Fibroblast of the aortic adventitia (primary cell): Measurements from ENCODE around the gene LRRC40. TPM values are rescaled to one million over a fixed set of nuclear protein-coding genes. Genes with fewer than 3 reads are reported as not detected.

ENCODE experiments used
- DNase-seq: peaks from one replicate; pipeline ENCODE4 v3.0.0-alpha.2; 2010; ENCODE audit warnings: low read depth
- H3K4me3 ChIP-seq: 2 replicates; pipeline ENCODE4 v1.5.1; 2011; ENCODE audit warnings: low read depth, mild to moderate bottlenecking, control low read depth, low read length, moderate library complexity
- total RNA-seq: library from RNA; depleted of rRNA; stranded (reverse); fragments of >200 nt; gene quantifications from 2 replicates; pipeline ENCODE4 v1.2.3, GENCODE V29; 2012; ENCODE audit warnings: low replicate concordance
- TF ChIP-seq, protein P1 (sequence below): IDR thresholded peaks from 2 replicates; pipeline ENCODE4 v1.5.1; 2011; ENCODE audit warnings: mild to moderate bottlenecking, low read length, control low read depth, inconsistent platforms; ENCODE audit not compliant: insufficient read depth

The LRRC40 gene
- total RNA-seq, 1 donor, result 27.9 TPM

DNA sequence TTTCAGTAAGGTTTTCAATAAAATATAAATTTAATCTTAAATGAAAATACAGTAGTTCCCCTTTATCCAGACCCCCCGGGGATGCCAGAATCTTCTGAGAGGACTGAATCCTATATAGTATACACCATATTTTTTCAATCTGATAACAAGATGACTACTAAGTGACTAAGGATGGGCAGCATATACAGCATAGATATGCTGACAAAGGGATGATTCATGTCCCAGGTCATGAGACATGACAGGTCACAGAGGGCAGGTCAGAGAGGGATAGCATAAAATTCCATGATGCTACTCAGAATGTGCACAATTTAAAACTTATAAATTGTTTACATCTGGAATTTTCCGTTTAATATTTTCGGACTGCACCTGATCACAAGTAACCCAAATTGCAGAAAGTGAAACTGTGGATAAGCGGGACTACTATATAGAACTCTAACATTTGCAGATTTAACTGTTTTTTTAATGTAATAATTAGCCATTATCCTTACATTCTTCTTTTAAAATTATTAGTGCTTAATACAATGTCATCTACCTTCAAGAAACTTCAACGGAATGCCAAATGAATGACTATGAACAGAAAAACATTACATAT, 48.8 kb downstream of the LRRC40 start:
- no peak overlapping the region for H3K4me3 ChIP-seq
- no peak for DNase-seq
- TF ChIP-seq, protein P1, sequence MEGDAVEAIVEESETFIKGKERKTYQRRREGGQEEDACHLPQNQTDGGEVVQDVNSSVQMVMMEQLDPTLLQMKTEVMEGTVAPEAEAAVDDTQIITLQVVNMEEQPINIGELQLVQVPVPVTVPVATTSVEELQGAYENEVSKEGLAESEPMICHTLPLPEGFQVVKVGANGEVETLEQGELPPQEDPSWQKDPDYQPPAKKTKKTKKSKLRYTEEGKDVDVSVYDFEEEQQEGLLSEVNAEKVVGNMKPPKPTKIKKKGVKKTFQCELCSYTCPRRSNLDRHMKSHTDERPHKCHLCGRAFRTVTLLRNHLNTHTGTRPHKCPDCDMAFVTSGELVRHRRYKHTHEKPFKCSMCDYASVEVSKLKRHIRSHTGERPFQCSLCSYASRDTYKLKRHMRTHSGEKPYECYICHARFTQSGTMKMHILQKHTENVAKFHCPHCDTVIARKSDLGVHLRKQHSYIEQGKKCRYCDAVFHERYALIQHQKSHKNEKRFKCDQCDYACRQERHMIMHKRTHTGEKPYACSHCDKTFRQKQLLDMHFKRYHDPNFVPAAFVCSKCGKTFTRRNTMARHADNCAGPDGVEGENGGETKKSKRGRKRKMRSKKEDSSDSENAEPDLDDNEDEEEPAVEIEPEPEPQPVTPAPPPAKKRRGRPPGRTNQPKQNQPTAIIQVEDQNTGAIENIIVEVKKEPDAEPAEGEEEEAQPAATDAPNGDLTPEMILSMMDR, result no peak

DNA sequence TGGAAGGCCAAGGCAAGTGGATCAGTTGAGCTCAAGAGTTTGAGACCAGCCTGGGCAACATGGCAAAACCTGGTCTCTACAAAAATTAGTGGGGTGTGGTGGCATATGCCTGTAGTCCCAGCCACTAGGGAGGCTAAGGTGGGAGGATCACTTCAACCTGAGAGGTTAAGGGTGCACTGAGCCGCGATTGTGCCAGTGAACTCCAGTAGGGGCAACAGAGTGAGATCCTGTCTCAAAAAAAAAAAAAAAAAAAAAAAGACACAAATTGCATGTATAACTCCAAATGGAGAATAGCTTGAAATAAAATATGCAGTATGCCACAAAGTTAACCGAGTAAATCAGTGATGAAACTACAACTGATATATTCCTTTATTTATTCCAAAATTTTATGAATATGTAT, 51.6 kb downstream of the LRRC40 start:
- DNase-seq, result no peak
- TF ChIP-seq, protein P1, result no peak
- H3K4me3 ChIP-seq, result no peak overlapping the region

DNA sequence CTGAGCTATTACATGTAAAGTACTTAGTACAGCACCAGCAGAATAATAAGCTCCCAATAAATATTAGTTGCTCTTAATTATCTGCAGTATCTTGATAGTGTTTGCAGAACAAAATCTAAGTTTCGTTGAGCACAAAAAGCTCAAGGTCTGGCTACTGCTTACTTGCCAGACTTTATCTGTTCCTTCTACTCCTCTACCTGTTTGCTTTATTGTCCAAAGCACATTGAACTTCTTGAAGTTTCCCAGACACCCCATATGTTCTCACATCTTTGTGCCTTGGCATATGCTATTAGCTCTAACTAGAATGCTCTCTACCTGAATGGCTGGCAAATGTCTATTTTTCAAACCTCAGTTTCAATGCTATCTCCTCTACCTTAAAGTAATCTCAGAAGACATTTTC, 54.9 kb downstream of the LRRC40 start:
- no peak for DNase-seq
- TF ChIP-seq, protein P1, result no peak
- no peak overlapping the region for H3K4me3 ChIP-seq

DNA sequence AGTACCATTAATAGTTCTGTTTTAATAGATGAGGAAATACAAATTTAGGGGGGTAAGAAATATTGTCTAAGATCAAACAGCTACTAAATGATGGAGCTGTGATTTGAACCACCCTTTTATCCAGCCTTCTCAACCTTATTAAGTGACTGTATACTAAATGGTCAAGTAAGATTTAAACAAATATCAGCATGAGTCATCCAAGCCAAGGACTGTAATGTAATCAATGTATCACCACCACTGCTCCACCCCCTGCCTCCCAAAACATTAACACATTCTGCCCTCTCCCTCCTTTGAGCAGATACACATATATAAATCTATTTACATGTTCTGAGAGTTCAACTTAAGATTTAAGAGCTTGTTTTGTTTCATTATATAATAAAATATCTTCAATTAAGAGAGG, 58.9 kb downstream of the LRRC40 start:
- TF ChIP-seq, protein P1, result no peak
- no peak for DNase-seq
- H3K4me3 ChIP-seq, result no peak overlapping the region

DNA sequence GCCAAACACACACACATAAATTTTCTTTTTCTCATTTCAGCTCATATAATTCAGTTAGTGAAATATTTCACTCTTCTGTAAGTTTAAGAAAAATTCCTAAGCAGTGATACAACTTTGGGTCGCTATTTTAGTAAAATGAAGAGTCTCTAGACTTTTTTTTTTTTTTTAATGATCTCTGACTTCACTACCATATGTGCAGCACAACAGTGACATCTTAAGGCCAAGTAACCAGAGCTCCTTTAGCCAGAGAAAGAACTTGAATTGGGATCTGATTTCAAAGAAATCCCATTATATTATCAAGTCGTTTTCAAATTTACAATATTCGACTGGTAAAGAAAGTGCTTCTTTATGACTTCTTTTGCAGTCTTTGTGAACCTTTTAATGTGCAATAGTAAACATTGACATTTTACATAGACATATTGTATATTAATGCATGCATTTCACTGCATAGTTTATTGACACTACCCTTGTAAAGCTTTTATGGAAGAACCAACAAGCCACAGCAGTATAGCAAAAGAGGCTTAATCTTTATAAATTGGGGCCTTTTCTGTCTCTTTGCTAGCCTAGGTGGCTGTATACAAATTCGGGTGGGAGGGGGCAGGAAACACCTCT, 62.2 kb downstream of the LRRC40 start:
- H3K4me3 ChIP-seq, result no peak overlapping the region
- DNase-seq, result peak; percentile 73
- TF ChIP-seq, protein P1, result peak; percentile 38

DNA sequence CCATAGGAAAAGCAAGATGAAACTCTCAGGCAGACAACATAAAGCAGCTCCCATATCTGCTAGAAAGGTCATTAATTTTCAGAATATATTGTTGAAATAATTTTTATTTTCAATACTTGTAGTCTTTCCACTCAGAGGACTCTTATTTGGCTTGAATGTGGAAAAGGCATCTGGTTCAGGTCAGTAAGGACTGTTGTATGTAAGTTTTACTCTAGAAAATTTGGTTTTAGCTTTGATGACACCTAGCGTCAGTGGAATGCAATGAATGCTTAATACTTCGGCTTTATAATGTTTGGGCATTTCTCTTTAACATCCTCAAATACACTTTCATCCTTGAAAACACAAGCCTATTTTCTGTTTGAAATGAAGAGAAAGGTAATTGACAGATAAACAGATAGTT, 63.3 kb downstream of the LRRC40 start:
- TF ChIP-seq, protein P1, result peak; percentile 56
- no peak overlapping the region for H3K4me3 ChIP-seq
- peak; percentile 72 for DNase-seq
